Measurements from ENCODE around the gene CASQ1.

Gene CASQ1

GRCh38 chr1:160167056-160167455 is 23.3 kb upstream of the CASQ1 start:
- TF ChIP-seq CTCF (IDR thresholded peaks at IDR 0.05; ENCODE audit: insufficient read depth, low read depth, low read length, missing control alignments): no peak
- H3K4me3 ChIP-seq (ENCODE audit: low read depth, low read length): no peak overlapping the region
- no peak for DNase-seq (ENCODE audit: low read depth)

- H3K4me3 ChIP-seq (ENCODE audit: low read depth, low read length): no peak overlapping the region
- no peak for TF ChIP-seq CTCF (IDR thresholded peaks at IDR 0.05; ENCODE audit: insufficient read depth, low read depth, low read length, missing control alignments)
- no peak for DNase-seq (ENCODE audit: low read depth)
These were observed 22.8 kb upstream of the CASQ1 start for GRCh38 chr1:160167580-160167979.

- no peak overlapping the region for H3K4me3 ChIP-seq (ENCODE audit: low read depth, low read length)
- TF ChIP-seq CTCF (IDR thresholded peaks at IDR 0.05; ENCODE audit: insufficient read depth, low read depth, low read length, missing control alignments): no peak
- no peak for DNase-seq (ENCODE audit: low read depth)
These were observed 22.4 kb upstream of the CASQ1 start for GRCh38 chr1:160168016-160168415.

- DNase-seq (ENCODE audit: low read depth): no peak
These were observed 21.6 kb upstream of the CASQ1 start for GRCh38 chr1:160168609-160169369.

GRCh38 chr1:160169553-160170399 is 20.6 kb upstream of the CASQ1 start:
- no peak overlapping the region for H3K4me3 ChIP-seq (ENCODE audit: low read depth, low read length)
- no peak for TF ChIP-seq CTCF (IDR thresholded peaks at IDR 0.05; ENCODE audit: insufficient read depth, low read depth, low read length, missing control alignments)
- peak; percentile 89 for DNase-seq (ENCODE audit: low read depth)

More at GRCh38 chr1:160168609-160169369, 21.6 kb upstream of the CASQ1 start:
- TF ChIP-seq CTCF (IDR thresholded peaks at IDR 0.05; ENCODE audit: insufficient read depth, low read depth, low read length, missing control alignments): no peak
- no peak overlapping the region for H3K4me3 ChIP-seq (ENCODE audit: low read depth, low read length)

- no peak for TF ChIP-seq CTCF (IDR thresholded peaks at IDR 0.05; ENCODE audit: insufficient read depth, low read depth, low read length, missing control alignments)
- DNase-seq (ENCODE audit: low read depth): no peak
- no peak overlapping the region for H3K4me3 ChIP-seq (ENCODE audit: low read depth, low read length)
These were observed 19.0 kb upstream of the CASQ1 start for GRCh38 chr1:160171354-160171753.
